Epithelial cell of prostate (primary cell): Measurements from ENCODE around the gene PUM2.

Experiments
- DNase-seq: peaks from one replicate; pipeline ENCODE4 v3.0.0-alpha.2; 2011; ENCODE audit warnings: low read depth, low spot score
- H3K27ac ChIP-seq: fragments of 450-650 bp; 2 replicates; pipeline ENCODE4 v1.5.1; 2017; ENCODE audit warnings: mild to moderate bottlenecking

The PUM2 gene

GRCh38 chr2:20220806-20221554, 129.7 kb downstream of the PUM2 start:
- peak overlapping the region; percentile 99 for H3K27ac ChIP-seq
- no peak for DNase-seq

DNA sequence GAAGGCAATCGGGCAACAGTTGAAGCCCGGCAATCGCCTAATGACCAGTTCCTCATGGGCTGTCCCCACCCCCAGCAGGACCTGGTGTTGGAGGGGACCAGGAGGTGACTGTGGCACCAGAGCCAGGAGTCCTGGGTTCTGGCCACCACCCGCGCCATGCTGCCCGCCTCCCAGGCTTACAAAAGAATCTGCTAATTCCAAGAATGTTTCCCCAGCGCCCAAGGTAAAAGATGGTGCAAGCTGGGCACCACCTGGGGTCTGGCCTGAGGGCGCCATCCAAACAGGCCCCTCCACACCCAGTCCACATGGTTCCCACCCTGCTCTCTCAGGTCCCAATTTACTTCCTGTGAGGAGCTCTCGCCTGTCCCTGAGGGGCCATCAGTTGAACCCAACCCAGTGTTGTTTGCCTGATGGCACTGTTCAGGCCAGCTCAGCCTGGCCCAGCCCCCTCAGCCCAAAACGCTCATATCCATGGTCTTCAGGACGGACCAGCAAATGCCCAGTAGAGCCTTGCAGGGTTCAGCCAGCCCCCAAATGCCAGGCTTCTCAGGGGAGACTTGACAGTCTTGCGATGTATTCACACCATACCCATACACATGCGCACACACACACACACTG, 130.8 kb downstream of the PUM2 start:
- DNase-seq = no peak
- peak overlapping the region; percentile 99 for H3K27ac ChIP-seq

GRCh38 chr2:20218331-20219320, 132.0 kb downstream of the PUM2 start:
- H3K27ac ChIP-seq = peak overlapping the region; percentile 99

GRCh38 chr2:20217041-20217970, 133.3 kb downstream of the PUM2 start:
- peak overlapping the region; percentile 99 for H3K27ac ChIP-seq
- DNase-seq = peak; percentile 94

More at GRCh38 chr2:20218331-20219320, 132.0 kb downstream of the PUM2 start:
- DNase-seq = no peak

DNA sequence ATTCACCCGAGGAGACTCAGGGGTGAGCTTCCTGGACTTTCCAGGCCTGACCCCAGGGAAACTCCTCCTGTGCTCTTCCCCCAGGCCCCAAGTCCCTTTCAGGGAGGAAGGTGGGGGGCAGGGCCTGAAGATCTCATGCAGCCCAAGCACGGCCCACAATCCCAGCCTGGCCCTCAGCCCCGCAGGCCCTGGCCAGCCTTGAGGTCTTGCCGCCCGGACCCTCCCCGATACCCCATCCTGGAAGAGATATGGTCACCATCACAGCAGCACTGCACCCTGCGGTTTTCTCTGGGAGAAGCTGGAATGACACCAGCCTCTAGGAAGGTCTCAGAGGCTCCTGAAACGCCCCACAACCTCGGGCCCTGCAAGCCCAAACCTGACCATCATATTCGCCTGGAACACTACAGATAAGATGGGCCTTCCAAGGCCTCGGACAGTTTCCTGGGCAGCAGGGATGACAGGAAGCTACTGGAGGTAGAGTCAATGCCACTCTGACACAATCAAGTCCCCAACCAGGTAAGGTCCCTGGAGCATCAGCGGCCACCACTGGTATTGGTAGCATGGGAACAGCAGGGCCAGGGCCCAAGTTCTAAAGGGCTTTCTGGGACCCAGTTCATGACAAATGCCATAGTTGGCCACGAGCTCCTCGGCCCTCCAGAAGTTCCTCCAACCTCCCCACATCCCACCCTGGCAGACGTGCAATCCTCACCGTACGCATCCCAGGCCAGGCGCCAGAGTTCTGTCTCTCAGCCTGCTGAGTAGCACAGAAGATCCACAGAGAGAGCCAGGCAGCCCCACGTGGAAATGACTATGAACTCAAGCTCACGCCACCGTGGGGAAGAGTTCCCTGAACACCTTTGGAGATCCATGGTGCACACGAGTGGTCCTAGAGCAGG, 134.3 kb downstream of the PUM2 start:
- H3K27ac ChIP-seq = peak overlapping the region; percentile 99
- no peak for DNase-seq

DNA sequence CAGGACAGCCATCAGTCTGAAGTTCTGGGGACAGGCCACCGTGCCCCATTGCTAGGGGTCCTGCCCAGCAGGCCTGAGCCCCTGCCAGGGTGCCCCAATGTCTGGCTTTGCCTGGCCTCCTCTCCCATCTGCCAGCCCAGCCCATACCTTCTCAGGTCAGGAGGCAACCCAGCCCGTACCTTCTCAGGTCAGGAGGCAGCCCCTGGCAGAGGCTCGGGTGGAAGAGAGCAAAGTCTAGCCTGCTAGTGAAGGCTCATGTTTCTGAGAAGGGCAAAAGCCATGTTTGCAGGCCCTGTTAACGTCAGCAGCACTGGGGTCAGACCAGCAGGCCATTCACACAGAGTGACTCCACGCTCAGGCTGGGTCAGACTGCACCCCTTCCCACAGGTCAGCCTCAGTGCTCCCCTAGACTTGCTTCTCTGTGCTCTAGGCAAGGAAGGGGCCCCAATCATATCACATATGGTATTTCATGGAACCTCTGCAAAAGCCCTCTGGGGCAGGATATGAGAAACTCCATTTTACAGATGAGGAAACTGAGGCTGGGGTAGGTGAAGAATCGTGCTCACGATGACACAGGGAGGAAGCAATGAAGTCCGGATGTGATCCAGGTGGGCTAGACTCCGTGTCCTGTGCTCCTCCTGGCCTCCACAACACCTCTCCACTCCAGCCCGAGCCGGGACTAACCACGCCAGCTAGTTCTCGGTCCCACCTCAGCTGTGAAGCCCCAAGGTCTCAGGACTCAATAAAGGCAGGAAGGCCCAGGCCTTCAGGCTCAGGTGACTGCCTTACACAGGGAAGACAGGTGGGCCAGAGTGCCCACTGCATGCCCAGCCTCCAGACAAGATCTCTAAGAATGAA, 135.2 kb downstream of the PUM2 start:
- no peak for DNase-seq
- peak overlapping the region; percentile 99 for H3K27ac ChIP-seq

- H3K27ac ChIP-seq = peak overlapping the region; percentile 99
- no peak for DNase-seq
These were observed 136.0 kb downstream of the PUM2 start for GRCh38 chr2:20214566-20215182.

- H3K27ac ChIP-seq = peak overlapping the region; percentile 99
- DNase-seq = no peak
These were observed 136.7 kb downstream of the PUM2 start for GRCh38 chr2:20213651-20214565.

GRCh38 chr2:20212871-20213503, 137.7 kb downstream of the PUM2 start:
- peak overlapping the region; percentile 99 for H3K27ac ChIP-seq
- DNase-seq = peak; percentile 97

- H3K27ac ChIP-seq = peak overlapping the region; percentile 99
These were observed 138.2 kb downstream of the PUM2 start for GRCh38 chr2:20212459-20212870.

GRCh38 chr2:20211860-20212458, 138.7 kb downstream of the PUM2 start:
- DNase-seq = no peak
- H3K27ac ChIP-seq = peak overlapping the region; percentile 99

More at GRCh38 chr2:20212459-20212870, 138.2 kb downstream of the PUM2 start:
- peak; percentile 90 for DNase-seq

DNA sequence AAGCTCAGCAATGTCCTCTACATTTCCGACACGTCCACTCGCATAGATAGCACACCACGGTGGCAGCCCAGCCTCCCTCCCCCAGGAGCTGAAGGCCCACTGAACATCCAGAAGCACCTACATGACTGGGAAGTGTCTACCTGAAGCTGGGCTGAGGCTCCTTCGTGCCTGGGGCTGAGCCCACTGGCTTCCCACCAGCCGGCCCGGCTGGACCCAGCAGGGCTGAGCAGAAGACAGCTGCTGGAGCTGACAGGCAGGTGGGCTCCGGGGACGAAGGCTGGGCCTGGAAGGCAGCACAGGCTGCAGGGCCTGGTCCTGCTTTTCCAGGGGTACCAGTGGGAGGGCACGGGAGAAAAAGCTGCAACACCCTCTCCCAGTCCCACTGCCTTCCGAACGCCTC, 139.2 kb downstream of the PUM2 start:
- H3K27ac ChIP-seq = peak overlapping the region; percentile 99
- no peak for DNase-seq

- no peak for DNase-seq
- H3K27ac ChIP-seq = peak overlapping the region; percentile 99
These were observed 140.2 kb downstream of the PUM2 start for GRCh38 chr2:20210462-20210861.

GRCh38 chr2:20209373-20210109, 141.1 kb downstream of the PUM2 start:
- H3K27ac ChIP-seq = peak overlapping the region; percentile 99
- no peak for DNase-seq

DNA sequence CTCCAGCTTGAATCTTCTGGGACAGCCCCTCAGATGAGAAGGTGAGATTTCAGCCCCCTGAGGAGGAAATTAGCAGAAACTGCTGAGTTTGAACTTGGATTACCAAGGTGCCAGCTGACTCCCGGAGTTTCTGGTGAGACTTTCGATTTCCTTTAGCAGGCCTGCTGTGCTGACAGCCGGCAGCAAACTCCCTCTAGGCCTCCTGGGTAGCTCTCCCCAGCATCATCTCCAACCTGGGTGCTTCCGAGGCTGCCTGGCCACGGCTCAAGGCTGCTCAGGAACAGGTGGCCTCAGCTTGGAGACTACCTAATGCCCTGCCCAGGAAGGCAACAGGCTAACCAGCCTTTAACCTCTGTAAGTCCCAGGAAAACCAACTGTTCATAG, 142.2 kb downstream of the PUM2 start:
- no peak for DNase-seq
- H3K27ac ChIP-seq = peak overlapping the region; percentile 99
